ENCODE measurements around the gene ARHGAP44.

Gene ARHGAP44

GRCh38 chr17:12789481-12790248, at the start of gene ARHGAP44:
Gene ARHGAP44, plus strand, starts transcription at chr17:12789498. Its CDS starts 341 bp downstream, at chr17:12789839.
- intact Hi-C loops (cut with DNase I) = no loop called here
- peak in 39 of 42 donors; percentile 9 to 86 (median 73) for DNase-seq

GRCh38 chr17:12739500-12739899, 49.8 kb upstream of the ARHGAP44 start:
- DNase-seq = no peak
- intact Hi-C loops (cut with DNase I) = no loop called here

DNA sequence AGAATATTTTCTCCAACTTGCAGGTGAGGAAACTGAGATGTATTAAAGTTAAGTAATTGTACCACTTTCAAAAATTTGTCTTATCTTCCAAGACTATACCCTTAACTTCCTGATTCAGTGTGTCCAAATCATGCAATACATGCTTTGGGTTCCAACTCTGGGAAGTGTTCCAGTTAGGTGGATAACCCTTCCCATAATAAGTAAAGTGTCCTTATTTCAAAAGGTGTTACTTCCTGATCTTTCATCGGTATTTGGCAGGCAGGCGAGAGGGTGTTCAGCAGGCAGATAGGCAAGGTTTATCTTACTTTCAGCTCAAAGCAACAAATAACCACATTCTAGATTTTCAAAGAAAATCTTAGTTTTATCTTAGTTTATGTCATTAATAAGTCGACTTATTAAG, 46.3 kb upstream of the ARHGAP44 start:
- intact Hi-C loops (cut with DNase I) = no loop called here
- no peak for DNase-seq

- intact Hi-C loops (cut with DNase I) = no loop called here
- no peak for DNase-seq
These were observed 45.0 kb upstream of the ARHGAP44 start for GRCh38 chr17:12744298-12744697.

GRCh38 chr17:12744786-12745185, 44.5 kb upstream of the ARHGAP44 start:
- no peak for DNase-seq
- intact Hi-C loops (cut with DNase I) = no loop called here

GRCh38 chr17:12745486-12745885, 43.8 kb upstream of the ARHGAP44 start:
- intact Hi-C loops (cut with DNase I) = no loop called here

DNA sequence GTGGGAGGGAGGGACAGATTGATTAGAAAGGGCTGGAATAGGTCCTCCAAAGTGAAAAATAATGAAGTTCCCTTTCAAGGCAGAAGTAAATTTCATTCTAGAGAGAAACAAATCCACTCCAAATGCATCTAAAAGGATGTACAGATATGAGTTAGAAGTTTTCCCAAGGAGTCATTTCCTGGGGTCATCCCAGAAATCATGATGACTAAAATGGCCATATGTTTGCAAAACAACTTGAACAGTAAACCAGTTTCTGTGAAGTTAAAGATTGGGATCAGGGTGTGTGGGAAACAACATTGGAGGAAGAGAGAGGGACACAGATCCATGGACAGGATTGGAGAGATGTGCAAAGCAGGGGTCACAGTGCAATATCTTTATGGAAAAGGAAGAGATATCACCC, 32.5 kb upstream of the ARHGAP44 start:
- no peak for DNase-seq
- intact Hi-C loops (cut with DNase I) = no loop called here

More at GRCh38 chr17:12745486-12745885, 43.8 kb upstream of the ARHGAP44 start:
- DNase-seq = peak in 1 of 42 donors; percentile 25

DNA sequence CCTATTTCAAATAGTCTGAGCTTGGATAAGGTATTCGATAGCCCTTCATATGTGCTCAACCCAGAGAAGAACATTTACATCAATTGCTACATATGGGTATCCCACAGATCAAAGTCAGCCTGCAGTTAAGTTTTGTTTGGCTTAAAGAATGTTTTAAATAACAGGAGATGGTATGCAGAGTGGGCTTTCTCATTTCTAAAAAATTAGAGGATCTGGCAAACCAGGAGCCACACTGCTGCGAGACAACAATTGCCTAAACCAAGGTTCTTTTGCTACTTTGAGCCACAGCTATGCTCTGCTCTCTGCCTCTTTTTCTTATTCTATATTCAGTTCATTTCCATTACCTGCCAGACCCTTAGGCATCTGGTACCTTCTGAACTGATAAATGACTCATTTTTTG, 30.2 kb upstream of the ARHGAP44 start:
- no peak for DNase-seq
- intact Hi-C loops (cut with DNase I) = no loop called here

DNA sequence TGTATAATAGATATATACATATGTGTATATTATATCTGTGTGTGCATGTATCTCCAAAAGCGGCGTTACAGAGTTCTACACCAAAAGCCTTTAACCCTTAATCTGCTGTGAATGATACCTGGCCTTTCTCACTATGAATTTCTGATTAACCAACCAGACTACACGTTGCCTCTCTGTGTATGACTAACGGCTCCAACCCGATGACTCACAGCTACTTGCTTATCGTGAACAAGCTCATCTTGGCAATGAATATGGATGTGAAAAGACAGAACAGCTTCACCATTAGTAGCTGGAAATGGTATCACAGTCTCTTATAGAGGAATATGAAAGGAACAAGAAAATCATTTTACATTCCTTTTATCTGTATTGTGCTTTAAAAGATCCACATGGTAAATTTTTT, 23.8 kb upstream of the ARHGAP44 start:
- peak in 34 of 42 donors; percentile 12 to 91 (median 58) for DNase-seq
- intact Hi-C loops (cut with DNase I) = no loop called here

- intact Hi-C loops (cut with DNase I) = no loop called here
- DNase-seq = no peak
These were observed 21.0 kb upstream of the ARHGAP44 start for GRCh38 chr17:12768255-12768654.

DNA sequence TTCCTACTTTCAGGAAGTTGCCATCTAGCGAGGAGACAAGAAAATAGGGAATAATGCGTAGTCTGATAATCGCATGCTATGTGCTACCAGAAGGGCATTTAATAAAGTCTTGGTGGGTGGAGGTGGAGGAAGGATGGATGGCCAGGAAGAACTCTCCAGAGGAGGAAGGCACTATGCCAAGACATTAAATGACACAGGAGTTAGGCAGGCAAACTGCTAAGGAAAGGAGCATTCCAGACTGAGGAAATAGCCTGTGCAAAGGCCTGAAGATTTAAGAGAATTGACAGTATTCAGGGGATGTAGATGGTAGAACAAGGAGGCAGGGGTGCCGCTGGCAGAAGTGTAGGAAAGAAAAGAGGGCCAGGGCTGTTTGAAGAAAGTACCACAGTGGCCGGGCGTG, 19.3 kb upstream of the ARHGAP44 start:
- intact Hi-C loops (cut with DNase I) = no loop called here
- no peak for DNase-seq

DNA sequence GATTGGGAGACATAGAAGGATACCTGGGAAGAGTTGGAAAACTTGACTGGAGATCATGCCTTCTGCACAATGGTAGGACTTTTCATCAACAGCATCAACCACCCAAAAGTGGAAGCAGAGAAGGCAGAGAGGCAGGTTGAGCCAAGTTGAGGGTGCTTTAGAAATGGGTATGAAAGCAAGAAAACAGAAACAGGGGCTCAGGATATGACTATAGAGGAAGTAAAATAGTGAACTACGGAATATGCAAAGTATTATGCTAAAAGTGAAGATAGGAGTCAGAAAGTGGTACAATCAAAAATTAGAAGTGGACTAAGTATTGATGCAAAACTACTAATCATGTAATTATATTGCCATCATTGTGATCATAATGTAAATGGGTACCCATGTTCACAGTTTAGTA, 16.1 kb upstream of the ARHGAP44 start:
- intact Hi-C loops (cut with DNase I) = no loop called here
- DNase-seq = no peak

- peak in 9 of 42 donors; percentile 15 to 80 (median 66) for DNase-seq
- intact Hi-C loops (cut with DNase I) = no loop called here
These were observed 220 bp upstream of the ARHGAP44 start for GRCh38 chr17:12789075-12789480.

GRCh38 chr17:12790249-12791106, 1.2 kb downstream of the ARHGAP44 start:
- DNase-seq = peak in 23 of 42 donors; percentile 3 to 47 (median 15)
- intact Hi-C loops (cut with DNase I) = no loop called here

- intact Hi-C loops (cut with DNase I) = no loop called here
- DNase-seq = peak in 3 of 42 donors; percentile 16 to 29 (median 16)
These were observed 5.7 kb downstream of the ARHGAP44 start for GRCh38 chr17:12794919-12795532.

DNA sequence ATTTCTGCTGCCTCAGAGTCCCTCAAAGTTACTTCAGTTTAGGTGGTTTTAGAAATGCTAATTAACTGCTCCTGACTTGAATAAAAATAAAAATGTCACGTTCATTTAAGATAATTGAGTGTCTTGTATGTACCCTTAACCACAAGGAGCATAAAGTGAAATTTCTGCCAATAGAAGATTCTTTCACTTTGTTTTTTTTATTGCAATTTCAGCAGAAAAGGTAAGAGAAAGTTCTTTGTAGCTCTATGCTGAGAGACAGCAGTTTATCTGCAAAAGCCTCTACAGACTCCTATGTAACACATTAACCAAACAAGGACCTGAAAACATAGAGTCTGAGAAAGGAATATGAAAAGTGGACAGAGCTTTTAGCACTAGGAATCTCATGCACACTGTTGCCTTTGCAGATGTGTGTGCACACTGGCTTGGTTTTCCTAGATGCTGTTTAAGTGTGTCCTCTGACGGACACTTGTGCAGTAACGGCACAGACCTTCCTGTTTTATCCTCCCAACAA, 11.6 kb downstream of the ARHGAP44 start:
- intact Hi-C loops (cut with DNase I) = no loop called here
- DNase-seq = no peak

DNA sequence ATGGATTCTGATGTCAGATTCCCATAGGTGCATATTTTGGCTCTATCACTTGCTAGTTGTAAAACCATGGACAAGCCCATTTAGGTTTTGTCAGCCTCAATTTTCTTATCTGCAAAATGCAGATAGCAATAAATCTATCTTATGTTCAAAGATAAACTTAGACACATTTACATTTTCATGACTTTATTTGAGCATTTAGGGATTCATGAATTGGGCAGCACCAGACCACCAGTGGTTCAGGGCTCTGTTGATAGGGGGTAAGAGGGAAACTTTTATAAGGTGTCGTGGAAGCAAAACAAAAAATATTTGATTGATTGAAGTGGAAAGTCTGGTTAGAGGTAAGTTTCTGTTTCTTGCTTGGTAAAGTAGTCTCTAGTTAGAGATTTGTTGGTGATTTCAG, 17.3 kb downstream of the ARHGAP44 start:
- no peak for DNase-seq
- intact Hi-C loops (cut with DNase I) = no loop called here

GRCh38 chr17:12808723-12809122, 19.4 kb downstream of the ARHGAP44 start:
- DNase-seq = no peak
- intact Hi-C loops (cut with DNase I) = no loop called here

DNA sequence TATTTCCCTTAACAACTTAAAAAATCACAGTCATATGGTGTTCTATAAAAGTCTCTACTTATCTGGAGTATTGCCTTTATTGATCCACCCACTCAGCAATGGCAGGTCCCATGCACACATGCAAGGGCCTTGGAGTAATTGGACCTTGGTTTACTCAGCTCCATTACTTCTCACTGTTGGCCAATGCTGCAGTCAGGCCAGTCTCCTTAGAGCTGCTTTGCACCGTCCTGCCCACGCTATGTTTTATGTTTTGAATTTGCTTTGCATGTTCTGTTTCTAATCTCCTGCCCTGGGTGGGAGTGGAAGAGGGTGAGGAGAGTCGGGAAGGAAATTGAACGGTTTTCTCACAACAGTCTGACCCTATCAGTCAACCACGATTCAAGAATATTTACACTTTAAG, 23.6 kb downstream of the ARHGAP44 start:
- intact Hi-C loops (cut with DNase I) = no loop called here

GRCh38 chr17:12813664-12814063, 24.4 kb downstream of the ARHGAP44 start:
- DNase-seq = no peak
- intact Hi-C loops (cut with DNase I) = no loop called here

More for the DNA sequence above, 23.6 kb downstream of the ARHGAP44 start:
- DNase-seq = no peak
